Measurements from ENCODE around the gene TFDP1.

The TFDP1 gene

GRCh38 chr13:113613789-113614379 is 29.3 kb downstream of the TFDP1 start:
- no peak overlapping the region for H3K4me3 ChIP-seq (ENCODE audit: control insufficient read depth, low read depth, low read length)
- DNase-seq (ENCODE audit: low read depth) = no peak
- TF ChIP-seq, protein P1, sequence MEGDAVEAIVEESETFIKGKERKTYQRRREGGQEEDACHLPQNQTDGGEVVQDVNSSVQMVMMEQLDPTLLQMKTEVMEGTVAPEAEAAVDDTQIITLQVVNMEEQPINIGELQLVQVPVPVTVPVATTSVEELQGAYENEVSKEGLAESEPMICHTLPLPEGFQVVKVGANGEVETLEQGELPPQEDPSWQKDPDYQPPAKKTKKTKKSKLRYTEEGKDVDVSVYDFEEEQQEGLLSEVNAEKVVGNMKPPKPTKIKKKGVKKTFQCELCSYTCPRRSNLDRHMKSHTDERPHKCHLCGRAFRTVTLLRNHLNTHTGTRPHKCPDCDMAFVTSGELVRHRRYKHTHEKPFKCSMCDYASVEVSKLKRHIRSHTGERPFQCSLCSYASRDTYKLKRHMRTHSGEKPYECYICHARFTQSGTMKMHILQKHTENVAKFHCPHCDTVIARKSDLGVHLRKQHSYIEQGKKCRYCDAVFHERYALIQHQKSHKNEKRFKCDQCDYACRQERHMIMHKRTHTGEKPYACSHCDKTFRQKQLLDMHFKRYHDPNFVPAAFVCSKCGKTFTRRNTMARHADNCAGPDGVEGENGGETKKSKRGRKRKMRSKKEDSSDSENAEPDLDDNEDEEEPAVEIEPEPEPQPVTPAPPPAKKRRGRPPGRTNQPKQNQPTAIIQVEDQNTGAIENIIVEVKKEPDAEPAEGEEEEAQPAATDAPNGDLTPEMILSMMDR (conservative IDR thresholded peaks at IDR 0.05; ENCODE audit: control insufficient read depth, insufficient read depth, low read depth, low read length) = no peak

- DNase-seq (ENCODE audit: low read depth) = peak; percentile 21
- TF ChIP-seq, protein P1 (conservative IDR thresholded peaks at IDR 0.05; ENCODE audit: control insufficient read depth, insufficient read depth, low read depth, low read length) = no peak
- no peak overlapping the region for H3K4me3 ChIP-seq (ENCODE audit: control insufficient read depth, low read depth, low read length)
These were observed 31.8 kb downstream of the TFDP1 start for GRCh38 chr13:113616281-113616906.

DNA sequence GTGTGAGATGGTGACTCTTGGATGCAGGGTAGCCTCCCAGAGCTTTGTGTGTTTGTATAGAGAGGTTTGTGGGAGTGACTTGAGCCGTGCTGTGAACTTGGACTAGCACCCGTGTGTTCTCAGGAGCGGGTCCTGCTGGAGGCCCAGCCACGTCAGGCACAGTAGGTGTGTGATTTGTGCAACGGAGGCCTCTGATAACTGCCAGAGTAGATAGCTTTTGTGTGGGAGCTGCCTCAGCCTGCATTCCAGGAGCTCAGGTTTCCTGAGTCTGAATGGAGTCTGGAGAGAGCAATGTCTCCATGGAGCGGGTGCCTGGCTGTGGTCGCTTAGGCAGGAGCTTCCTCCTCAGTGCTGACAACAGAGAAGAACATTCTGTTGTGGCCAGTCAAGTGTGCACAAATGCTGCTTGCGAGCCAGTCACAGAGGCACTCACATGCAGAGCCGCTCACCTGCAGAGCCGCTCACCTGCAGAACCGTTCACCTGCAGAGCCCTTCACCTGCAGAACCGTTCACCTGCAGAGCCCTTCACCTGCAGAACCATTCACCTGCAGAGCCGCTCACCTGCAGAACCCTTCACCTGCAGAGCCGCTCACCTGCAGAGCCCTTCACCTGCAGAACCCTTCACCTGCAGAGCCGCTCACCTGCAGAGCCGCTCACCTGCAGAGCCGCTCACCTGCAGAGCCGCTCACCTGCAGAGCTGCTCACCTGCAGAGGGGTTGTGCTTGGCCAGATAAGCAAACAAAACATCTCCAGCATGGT is 32.6 kb downstream of the TFDP1 start:
- H3K4me3 ChIP-seq (ENCODE audit: control insufficient read depth, low read depth, low read length) = no peak overlapping the region
- TF ChIP-seq, protein P1 (conservative IDR thresholded peaks at IDR 0.05; ENCODE audit: control insufficient read depth, insufficient read depth, low read depth, low read length) = no peak
- DNase-seq (ENCODE audit: low read depth) = no peak

DNA sequence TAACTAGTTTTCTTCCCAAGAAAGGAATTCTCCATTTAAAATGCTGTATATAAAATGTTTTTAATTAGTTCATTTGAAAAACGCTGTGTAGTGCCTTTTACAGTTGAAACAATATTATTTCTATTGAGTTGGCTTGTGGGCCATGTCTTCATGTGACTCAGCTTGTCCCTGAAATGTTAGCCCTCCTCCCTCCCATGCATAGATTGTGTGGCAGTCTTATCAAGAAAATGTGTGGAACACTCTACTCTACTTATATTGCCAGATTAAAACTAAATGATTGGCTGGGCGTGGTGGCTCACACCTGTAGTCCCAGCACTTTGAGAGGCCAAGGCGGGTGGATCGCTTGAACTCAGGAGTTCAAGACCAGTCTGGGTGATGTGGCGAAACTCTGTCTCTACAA is 33.4 kb downstream of the TFDP1 start:
- DNase-seq (ENCODE audit: low read depth) = no peak
- no peak overlapping the region for H3K4me3 ChIP-seq (ENCODE audit: control insufficient read depth, low read depth, low read length)
- TF ChIP-seq, protein P1 (conservative IDR thresholded peaks at IDR 0.05; ENCODE audit: control insufficient read depth, insufficient read depth, low read depth, low read length) = no peak

DNA sequence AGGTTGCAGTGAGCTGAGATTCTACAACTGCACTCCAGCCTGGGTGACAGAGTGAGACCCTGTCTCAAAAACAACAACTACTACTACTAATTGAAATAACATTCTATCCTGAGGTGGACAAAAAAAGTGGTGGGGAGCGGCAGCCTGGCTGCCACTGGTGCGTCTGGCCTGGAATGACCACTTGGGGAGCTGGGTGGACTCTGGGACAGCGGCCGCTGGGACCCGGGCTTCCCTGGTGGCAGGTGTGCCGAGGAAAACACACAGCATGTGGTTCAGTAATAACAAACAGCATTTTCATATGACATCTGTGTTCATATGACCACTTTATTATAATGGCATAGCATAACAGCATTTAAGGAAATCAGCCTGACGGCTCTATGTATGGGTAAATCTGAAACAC is 33.9 kb downstream of the TFDP1 start:
- TF ChIP-seq, protein P1 (conservative IDR thresholded peaks at IDR 0.05; ENCODE audit: control insufficient read depth, insufficient read depth, low read depth, low read length) = no peak
- DNase-seq (ENCODE audit: low read depth) = no peak
- no peak overlapping the region for H3K4me3 ChIP-seq (ENCODE audit: control insufficient read depth, low read depth, low read length)

DNA sequence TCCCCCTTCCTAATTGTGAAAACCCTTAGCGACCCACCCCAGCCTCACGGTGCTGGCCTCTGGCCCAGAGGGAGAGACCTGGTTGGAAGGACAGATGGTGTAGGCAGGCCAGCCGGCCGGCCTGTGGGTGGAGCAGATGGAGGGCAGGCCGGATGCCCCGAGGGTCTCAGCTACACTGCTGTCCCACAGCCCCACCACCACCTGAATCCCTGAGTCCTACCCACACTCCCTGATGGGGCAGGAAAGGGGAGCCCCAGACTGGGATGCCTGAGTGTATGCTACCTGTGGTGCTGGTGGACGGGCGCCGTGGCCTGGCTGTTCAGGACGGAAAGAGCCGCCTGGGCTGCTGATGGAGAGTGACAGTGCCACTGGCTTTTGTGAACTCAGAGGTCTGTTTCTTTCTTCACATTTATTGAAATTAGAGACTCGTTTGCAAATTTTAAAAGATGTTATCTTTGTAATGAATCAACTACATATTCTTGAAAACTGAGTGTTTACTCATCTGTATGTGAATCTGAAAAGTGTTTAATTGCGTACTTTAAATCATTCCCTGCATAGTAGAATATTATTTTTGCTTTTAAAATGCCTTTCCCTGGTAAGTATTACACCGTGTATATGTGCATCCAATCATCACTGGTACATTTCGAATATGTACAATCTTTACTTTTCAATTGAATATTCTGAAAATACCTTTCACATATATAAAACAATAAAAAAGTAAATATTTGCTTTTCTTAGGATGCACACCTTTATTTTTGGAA is 35.7 kb downstream of the TFDP1 start:
- TF ChIP-seq, protein P1 (conservative IDR thresholded peaks at IDR 0.05; ENCODE audit: control insufficient read depth, insufficient read depth, low read depth, low read length) = no peak
- H3K4me3 ChIP-seq (ENCODE audit: control insufficient read depth, low read depth, low read length) = no peak overlapping the region
- no peak for DNase-seq (ENCODE audit: low read depth)

Measured in fibroblast of mammary gland (primary cell).